ENCODE results near the gene KCNJ6. TPM values are rescaled to one million over a fixed set of nuclear protein-coding genes. Genes with fewer than 3 reads are reported as not detected.

Gene KCNJ6
- total RNA-seq, 1 donor from 2014 or later, result 0.64 TPM

DNA sequence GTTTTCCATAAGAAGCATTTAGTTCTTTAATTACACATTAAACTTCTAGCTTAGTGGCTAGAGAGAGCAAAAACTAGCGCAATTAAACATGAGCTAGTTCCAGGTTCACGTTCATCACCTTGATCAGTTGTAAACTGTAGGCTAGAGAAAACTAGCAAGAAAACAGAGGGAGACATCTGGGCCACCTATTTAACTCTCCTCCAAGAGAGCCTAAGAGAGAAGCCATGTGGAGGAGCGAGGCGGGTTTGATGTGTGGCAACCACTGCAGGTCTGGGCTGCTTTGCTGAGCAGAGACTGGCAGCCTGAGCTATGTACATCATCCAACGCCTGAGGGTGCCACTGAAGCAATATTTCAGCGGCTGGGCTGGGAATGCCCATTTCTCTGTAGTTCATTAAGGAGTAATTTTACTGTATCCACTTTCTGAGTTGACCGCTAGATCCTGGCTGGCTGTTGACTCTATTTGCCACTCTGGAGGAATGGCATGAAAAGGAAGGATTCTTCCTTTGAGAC, 296.7 kb downstream of the KCNJ6 start:
- Histone ChIP-seq H3K4me3 (no peak overlapping the region), H3K27me3 (no peaks in the 10 kb centered on the region), H3K27ac (no peak overlapping the region), H3K9me3 (no peaks in the 10 kb centered on the region), H3K4me1 (peaks cover 0 to 20% of the 10 kb centered on the region in 2 donors), H3K36me3 (no peaks in the 10 kb centered on the region)
- intact Hi-C loops (cut with DNase I), result no loop called here
- DNase-seq (ENCODE audit: low spot score in 2 of 2), result no peak
- TF ChIP-seq, protein P1, sequence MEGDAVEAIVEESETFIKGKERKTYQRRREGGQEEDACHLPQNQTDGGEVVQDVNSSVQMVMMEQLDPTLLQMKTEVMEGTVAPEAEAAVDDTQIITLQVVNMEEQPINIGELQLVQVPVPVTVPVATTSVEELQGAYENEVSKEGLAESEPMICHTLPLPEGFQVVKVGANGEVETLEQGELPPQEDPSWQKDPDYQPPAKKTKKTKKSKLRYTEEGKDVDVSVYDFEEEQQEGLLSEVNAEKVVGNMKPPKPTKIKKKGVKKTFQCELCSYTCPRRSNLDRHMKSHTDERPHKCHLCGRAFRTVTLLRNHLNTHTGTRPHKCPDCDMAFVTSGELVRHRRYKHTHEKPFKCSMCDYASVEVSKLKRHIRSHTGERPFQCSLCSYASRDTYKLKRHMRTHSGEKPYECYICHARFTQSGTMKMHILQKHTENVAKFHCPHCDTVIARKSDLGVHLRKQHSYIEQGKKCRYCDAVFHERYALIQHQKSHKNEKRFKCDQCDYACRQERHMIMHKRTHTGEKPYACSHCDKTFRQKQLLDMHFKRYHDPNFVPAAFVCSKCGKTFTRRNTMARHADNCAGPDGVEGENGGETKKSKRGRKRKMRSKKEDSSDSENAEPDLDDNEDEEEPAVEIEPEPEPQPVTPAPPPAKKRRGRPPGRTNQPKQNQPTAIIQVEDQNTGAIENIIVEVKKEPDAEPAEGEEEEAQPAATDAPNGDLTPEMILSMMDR (IDR thresholded peaks at IDR 0.05), result no peak

DNA sequence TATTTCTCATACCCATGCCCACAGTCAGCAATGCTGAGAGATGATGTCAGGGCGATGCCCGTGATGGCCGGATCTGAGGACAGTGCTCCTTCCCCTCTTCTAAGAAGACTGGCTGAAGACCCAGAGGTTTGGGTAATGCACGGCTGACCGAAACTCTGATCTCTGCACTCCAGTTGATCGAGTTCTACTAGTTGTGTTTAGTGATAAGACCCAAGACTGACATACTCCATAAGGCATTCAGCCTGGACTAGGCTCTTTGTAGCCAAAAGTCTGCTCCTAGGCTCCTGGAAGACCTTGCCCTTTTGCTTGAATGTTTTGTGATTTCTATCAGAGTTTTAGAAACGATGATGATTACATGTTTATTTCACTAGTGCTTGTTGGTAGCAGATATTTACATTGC, 298.2 kb downstream of the KCNJ6 start:
- Histone ChIP-seq H3K9me3 (no peaks in the 10 kb centered on the region), H3K4me1 (peaks cover 0 to 15% of the 10 kb centered on the region in 2 donors), H3K27me3 (no peaks in the 10 kb centered on the region), H3K27ac (no peak overlapping the region), H3K36me3 (no peaks in the 10 kb centered on the region), H3K4me3 (no peak overlapping the region)
- no peak for DNase-seq (ENCODE audit: low spot score in 2 of 2)
- intact Hi-C loops (cut with DNase I), result no loop called here
- TF ChIP-seq, protein P1 (IDR thresholded peaks at IDR 0.05), result no peak

DNA sequence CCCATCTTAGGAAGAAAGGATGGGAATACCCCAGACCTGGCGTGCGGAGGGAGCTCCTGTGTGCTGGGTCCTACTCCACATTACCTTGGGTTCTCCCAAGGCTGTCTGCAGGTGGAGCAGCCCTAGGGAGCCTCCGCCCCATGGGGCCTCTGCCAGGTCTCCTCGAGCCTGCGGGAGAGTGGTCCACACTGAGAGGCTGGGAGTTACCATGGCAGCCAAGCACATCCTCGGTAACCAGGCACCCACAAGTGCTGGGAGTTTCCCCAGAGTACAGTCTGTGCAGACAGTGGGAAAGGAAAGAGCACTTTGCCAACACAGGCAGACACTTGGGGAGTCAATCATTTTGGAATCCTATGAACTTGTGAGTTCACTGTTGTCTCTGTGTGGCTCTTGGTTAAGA, 300.3 kb downstream of the KCNJ6 start:
- Histone ChIP-seq H3K9me3 (peaks cover 0 to 4% of the 10 kb centered on the region in 2 donors), H3K27ac (no peak overlapping the region), H3K4me3 (no peak overlapping the region), H3K27me3 (no peaks in the 10 kb centered on the region), H3K4me1 (peaks cover 0 to 11% of the 10 kb centered on the region in 2 donors), H3K36me3 (no peaks in the 10 kb centered on the region)
- TF ChIP-seq, protein P1 (IDR thresholded peaks at IDR 0.05), result no peak
- intact Hi-C loops (cut with DNase I), result no loop called here
- no peak for DNase-seq (ENCODE audit: low spot score in 2 of 2)

DNA sequence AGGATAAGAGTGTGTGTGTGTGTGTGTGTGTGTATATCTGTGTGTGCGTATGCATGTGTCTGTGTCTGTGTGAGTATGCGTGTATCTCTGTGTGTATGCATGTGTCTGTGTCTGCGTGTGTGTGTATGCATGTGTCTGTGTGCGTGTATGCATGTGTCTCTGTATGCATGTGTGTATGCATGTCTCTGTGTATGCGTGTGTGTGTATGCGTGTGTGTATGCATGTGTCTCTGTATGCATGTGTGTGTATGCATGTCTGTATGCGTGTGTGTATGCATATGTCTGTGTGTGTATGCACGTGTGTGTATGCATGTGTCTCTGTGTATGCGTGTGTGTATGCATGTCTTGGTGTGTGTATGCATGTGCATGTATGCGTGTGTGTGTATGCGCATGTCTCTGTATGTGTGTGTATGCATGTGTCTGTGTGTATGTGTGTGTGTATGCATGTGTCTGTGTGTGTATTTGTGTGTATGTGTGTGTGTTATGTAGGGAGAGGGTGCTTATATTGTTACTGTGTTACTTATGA, 301.8 kb downstream of the KCNJ6 start:
- DNase-seq (ENCODE audit: low spot score in 2 of 2), result no peak
- Histone ChIP-seq H3K9me3 (peaks cover 0 to 4% of the 10 kb centered on the region in 2 donors), H3K27me3 (no peaks in the 10 kb centered on the region), H3K4me1 (no peaks in the 10 kb centered on the region), H3K27ac (no peak overlapping the region), H3K36me3 (no peaks in the 10 kb centered on the region), H3K4me3 (no peak overlapping the region)
- TF ChIP-seq, protein P1 (IDR thresholded peaks at IDR 0.05), result no peak
- intact Hi-C loops (cut with DNase I), result no loop called here

DNA sequence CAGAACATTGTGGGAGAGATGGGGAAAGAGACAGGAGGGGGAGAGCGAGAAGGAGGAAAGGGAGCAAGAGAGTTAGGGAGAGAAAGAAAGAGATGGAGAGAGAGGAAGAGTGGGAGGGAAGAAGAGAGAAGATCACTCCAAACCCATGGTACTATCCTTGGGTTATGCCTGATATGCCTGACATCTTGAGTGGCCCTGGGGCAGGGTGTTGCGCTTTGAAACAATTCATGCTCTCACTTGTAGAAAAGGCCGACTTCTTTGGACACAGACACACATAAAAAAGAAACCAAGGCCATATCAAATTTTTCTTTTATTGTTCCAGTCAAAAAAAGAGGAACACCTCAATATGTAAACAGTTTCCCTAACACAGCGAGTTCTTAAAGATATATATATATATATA, 309.2 kb downstream of the KCNJ6 start:
- DNase-seq (ENCODE audit: low spot score in 2 of 2), result no peak
- Histone ChIP-seq H3K36me3 (no peaks in the 10 kb centered on the region), H3K9me3 (peaks cover 0 to 4% of the 10 kb centered on the region in 2 donors), H3K4me1 (no peaks in the 10 kb centered on the region), H3K4me3 (no peak overlapping the region), H3K27me3 (no peaks in the 10 kb centered on the region), H3K27ac (no peak overlapping the region)
- intact Hi-C loops (cut with DNase I), result no loop called here
- TF ChIP-seq, protein P1 (IDR thresholded peaks at IDR 0.05), result no peak

DNA sequence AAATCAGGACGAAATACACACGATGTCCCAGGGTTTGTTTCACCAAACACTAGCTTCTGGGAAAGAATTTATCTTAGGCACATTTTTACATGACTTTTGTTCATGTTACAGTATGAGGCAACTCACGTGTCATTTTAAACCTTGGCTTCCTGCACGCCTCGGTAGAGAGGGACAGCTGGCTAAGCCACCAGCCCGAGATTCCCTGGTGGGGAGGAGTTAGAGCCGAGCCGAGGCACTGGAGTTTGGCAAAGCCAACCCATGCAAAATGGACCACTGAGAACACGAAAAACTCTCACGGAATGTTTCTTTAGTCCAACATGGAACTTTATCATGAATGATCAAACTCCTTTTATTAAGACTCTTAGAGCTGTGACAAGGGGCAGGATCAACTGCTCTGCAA, 309.7 kb downstream of the KCNJ6 start:
- no peak overlapping the region for H3K4me3 ChIP-seq
- no peak for DNase-seq (ENCODE audit: low spot score in 2 of 2)
- H3K36me3 ChIP-seq, result no peaks in the 10 kb centered on the region
- TF ChIP-seq, protein P1 (IDR thresholded peaks at IDR 0.05), result no peak
- intact Hi-C loops (cut with DNase I), result no loop called here
- H3K4me1 ChIP-seq, result no peaks in the 10 kb centered on the region
- no peak overlapping the region for H3K27ac ChIP-seq
- no peaks in the 10 kb centered on the region for H3K27me3 ChIP-seq
- H3K9me3 ChIP-seq, result peaks cover 0 to under 1% of the 10 kb centered on the region in 2 donors

Measured in ascending aorta (tissue), 2 donors.